Naive thymus-derived CD8-positive, alpha-beta T cell (primary cell): Measurements from ENCODE around the gene XRRA1. TPM values are rescaled to one million over a fixed set of nuclear protein-coding genes. Genes with fewer than 3 reads are reported as not detected.
"Not testable (repeated sequence)": the region's sequence is repeated elsewhere in the genome, so short reads cannot be mapped to it uniquely, and the experiment has no call there.

ENCODE experiments used
- ATAC-seq, 2 donors: fragments of 150-1000 bp; cut with Tn5 transposase in 1 of 2; sonication (Bioruptor Pico), chemical (Tn5 transposase) in 1 of 2; 1 replicate in 1 of 2; 2 replicates in 1 of 2; pipeline ENCODE4 v1.10.0; 2021; ENCODE audit warnings: mild to moderate bottlenecking in 2 of 2, moderate library complexity in 2 of 2
- POLR2A ChIA-PET: fragments of 350-600 bp; sonication (Branson Sonifier 250); formaldehyde crosslinking; loops from one replicate; lab custom pipeline; 2021; ENCODE audit warnings: antibody characterized with exemption; lab: Charles Lee
- DNase-seq, 10 donors: peaks; one replicate each; pipeline versions ENCODE4 v3.0.0 to v3.0.0-alpha.2; 2020 to 2022
- H3K27ac Mint-ChIP-seq, 10 donors: one replicate each; pipeline ENCODE4 v1.8.0; 2020 to 2022; ENCODE audit warnings: mild to moderate bottlenecking in 10 of 10, mixed read lengths in 10 of 10, moderate library complexity in 4 of 10, inconsistent platforms in 1 of 10
- H3K27me3 Mint-ChIP-seq, 5 donors: one replicate each; pipeline ENCODE4 v1.8.0; 2021 to 2022; ENCODE audit warnings: mixed read lengths in 5 of 5
- H3K36me3 Mint-ChIP-seq, 3 donors: one replicate each; pipeline ENCODE4 v1.8.0; 2020 to 2022; ENCODE audit warnings: mixed read lengths in 3 of 3, mild to moderate bottlenecking in 2 of 3, inconsistent platforms in 1 of 3
- H3K4me1 Mint-ChIP-seq, 4 donors: one replicate each; pipeline ENCODE4 v1.8.0; 2021 to 2022; ENCODE audit warnings: mixed read lengths in 4 of 4
- H3K4me3 Mint-ChIP-seq, 10 donors: one replicate each; pipeline ENCODE4 v1.8.0; 2020 to 2022; ENCODE audit warnings: mild to moderate bottlenecking in 10 of 10, mixed read lengths in 10 of 10, moderate library complexity in 6 of 10, inconsistent platforms in 1 of 10
- H3K9me3 Mint-ChIP-seq, 9 donors: one replicate each; pipeline ENCODE4 v1.8.0; 2020 to 2022; ENCODE audit warnings: mixed read lengths in 9 of 9, mild to moderate bottlenecking in 3 of 9, inconsistent platforms in 1 of 9, moderate library complexity in 1 of 9
- polyA plus RNA-seq, 3 donors: library from polyadenylated mRNA; unstranded; fragments of 300-500 nt; fragmentation: Illumina TruSeq; gene quantifications; one replicate each; pipeline ENCODE4 v1.2.3, GENCODE V29; 2021
- total RNA-seq, 8 experiments: library from RNA in 2 of 8; stranded (reverse) in 2 of 8; gene quantifications; one replicate each; pipeline ENCODE4 v1.2.3 and lab custom pipeline; 2021 to 2026

Gene XRRA1
- total RNA-seq, result 10 to 100 TPM; 59.7 to 62.4 TPM
- polyA plus RNA-seq, result 10 to 100 TPM in 2 of 3 donors, 1 to 10 TPM in 1; 7.2 to 14.2 (median 14.0) TPM
- 4.6 to 30.5 (median 15.7) reads per million in 6 experiments for total RNA-seq (lab: John Stamatoyannopoulos, UW)

DNA sequence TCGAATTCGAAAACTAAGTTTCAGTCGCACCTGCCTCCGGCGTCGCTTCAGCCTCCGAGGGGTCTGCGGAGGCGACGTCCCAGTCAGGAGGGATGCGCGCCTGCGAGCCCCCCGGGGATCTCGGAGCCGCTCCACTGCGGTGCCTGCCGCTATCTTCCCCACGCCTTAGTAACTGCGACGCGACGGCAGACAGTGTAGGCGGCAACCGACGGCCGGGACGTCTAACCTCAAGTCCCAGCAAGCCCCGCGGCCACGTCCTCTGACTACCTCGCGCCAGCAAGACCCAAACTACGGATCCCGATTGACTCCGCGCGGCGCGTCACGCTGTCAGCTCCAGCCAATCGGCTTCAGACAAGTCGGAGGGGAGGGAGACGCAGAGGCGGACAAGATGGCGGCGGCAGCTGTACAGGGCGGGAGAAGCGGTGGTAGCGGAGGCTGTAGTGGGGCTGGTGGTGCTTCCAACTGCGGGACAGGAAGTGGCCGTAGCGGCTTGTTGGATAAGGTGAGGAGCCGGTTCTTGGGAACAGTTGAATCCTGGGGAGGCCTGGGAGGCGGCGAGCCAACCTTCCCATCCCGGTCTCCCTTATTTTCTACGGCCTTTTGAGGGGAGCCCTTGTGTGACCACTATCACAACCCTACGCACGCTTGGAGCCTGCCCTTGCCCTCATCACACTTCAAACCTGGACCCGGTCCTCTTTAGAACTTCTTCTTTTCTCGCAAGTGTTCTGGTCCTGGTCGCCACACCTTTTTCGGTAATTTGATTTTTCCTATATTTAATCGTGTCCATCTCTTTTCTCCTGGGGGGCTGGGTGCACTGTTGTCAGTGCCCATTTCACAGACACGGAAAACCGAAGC lies at the start of gene XRRA1, which contains the start of gene SPCS2:
Gene XRRA1, minus strand, starts transcription at position 194 of the 855 bp plus-strand sequence. CDS start 8,213 bp downstream, outside the sequence.
Gene SPCS2, plus strand, starts transcription at position 369 of the 855 bp plus-strand sequence. Its CDS starts 20 bp downstream, at position 389.
- H3K27ac Mint-ChIP-seq, result peak within 1 kb of the TSS; percentile 91 to 99 (median 95)
- POLR2A ChIA-PET, result interaction anchor here (0.8 to 1.7 kb wide), 5 partner anchors 11 to 456 kb away, joined by 3 to 11 read pairs (median 6); partner anchors contain the start of genes LIPT2 and NEU3
- peaks cover 0 to 2% (median 0%) of the 10 kb centered on the region in 5 donors for H3K27me3 Mint-ChIP-seq
- DNase-seq (peak; percentile 92 to 99 (median 97)), ATAC-seq (peak; percentile 96 to 98)
- peak within 1 kb of the TSS; percentile 90 to 100 (median 96) for H3K4me3 Mint-ChIP-seq
- peaks cover 0 to 36% (median 4%) of the 10 kb centered on the region in 3 donors for H3K36me3 Mint-ChIP-seq
- H3K4me1 Mint-ChIP-seq, result peaks cover 29 to 54% (median 53%) of the 10 kb centered on the region in 4 donors
- H3K9me3 Mint-ChIP-seq, result no peaks in the 10 kb centered on the region

DNA sequence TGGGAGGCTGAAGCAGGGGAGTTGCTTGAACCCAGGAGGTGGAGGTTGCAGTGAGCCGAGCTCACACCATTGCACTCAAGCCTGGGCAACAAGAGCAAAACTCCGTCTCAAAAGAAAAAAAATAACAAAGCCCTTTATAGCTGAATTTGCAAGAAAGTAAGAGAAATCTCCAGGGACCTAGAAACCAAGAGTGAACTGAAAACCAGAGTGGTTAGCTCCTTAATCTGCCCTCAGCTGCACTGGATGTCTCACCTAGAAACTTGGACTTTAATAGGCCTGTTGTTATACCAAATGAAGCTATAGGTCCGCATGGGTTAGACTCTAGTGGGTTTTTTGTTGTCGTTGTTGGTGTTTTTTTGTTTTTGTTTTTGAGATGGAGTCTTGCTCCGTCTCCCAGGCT lies 44.0 kb upstream of the XRRA1 start:
- ATAC-seq (no peak), DNase-seq (no peak)
- H3K9me3 Mint-ChIP-seq, result no peaks in the 10 kb centered on the region
- POLR2A ChIA-PET, result no interaction called here
- peaks cover 0 to 31% (median 4%) of the 10 kb centered on the region in 3 donors for H3K36me3 Mint-ChIP-seq
- H3K4me3 Mint-ChIP-seq, result no peak overlapping the region
- no peaks in the 10 kb centered on the region for H3K27me3 Mint-ChIP-seq
- H3K27ac Mint-ChIP-seq, result no peak overlapping the region
- H3K4me1 Mint-ChIP-seq, result peaks cover 16 to 34% (median 30%) of the 10 kb centered on the region in 4 donors

- ATAC-seq (no peak), DNase-seq (no peak)
- Mint-ChIP-seq H3K9me3 (no peaks in the 10 kb centered on the region), H3K27ac (peak overlapping the region in 2 of 10 donors; percentile 9 to 23), H3K4me1 (peaks cover 16 to 34% (median 30%) of the 10 kb centered on the region in 4 donors), H3K4me3 (peak overlapping the region in 4 of 10 donors; percentile 13 to 92 (median 40)), H3K36me3 (peaks cover 0 to 21% (median 0%) of the 10 kb centered on the region in 3 donors), H3K27me3 (no peaks in the 10 kb centered on the region)
- POLR2A ChIA-PET, result no interaction called here
Measured at GRCh38 chr11:74990941-74991340, 42.0 kb upstream of the XRRA1 start.

- H3K9me3 Mint-ChIP-seq, H3K27me3 Mint-ChIP-seq, ATAC-seq, POLR2A ChIA-PET, DNase-seq: not testable (repeated sequence)
- Mint-ChIP-seq H3K36me3 (peaks cover 0 to 14% (median 0%) of the 10 kb centered on the region in 3 donors), H3K4me3 (peak overlapping the region in 8 of 10 donors; percentile 9 to 92 (median 42)), H3K27ac (peak overlapping the region in 6 of 10 donors; percentile 11 to 93 (median 72)), H3K4me1 (peaks cover 16 to 34% (median 30%) of the 10 kb centered on the region in 4 donors)
Measured at GRCh38 chr11:74990150-74990549, 41.3 kb upstream of the XRRA1 start.

DNA sequence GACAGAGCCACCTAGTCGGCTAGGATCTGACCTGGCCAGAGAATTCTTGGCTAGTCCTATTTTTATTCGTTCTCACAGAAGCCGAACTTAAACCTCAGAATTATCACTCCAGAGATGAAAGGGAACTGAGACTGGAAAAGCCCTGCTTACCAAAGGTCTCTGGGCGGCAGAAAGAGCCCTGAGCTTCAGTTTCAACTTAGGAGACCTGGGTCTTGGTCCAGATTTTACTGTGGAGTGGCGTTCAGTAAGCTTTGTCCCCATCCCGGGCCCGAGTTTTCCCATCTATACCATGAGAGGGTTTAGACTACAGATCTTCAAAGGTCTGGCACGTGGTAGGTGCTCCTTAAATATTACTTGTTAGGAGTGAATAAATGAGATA lies 40.4 kb upstream of the XRRA1 start:
- Mint-ChIP-seq H3K27me3 (no peaks in the 10 kb centered on the region), H3K27ac (peak overlapping the region; percentile 77 to 95 (median 88)), H3K4me1 (peaks cover 16 to 34% (median 30%) of the 10 kb centered on the region in 4 donors), H3K9me3 (no peaks in the 10 kb centered on the region), H3K36me3 (peaks cover 0 to 5% (median 0%) of the 10 kb centered on the region in 3 donors), H3K4me3 (peak overlapping the region; percentile 86 to 97 (median 94))
- DNase-seq, result no peak
- peak; percentile 10 to 14 for ATAC-seq
- POLR2A ChIA-PET, result interaction anchor here (0.5 to 1.2 kb wide), 3 partner anchors 38 to 221 kb away, joined by 3 to 6 read pairs (median 3); partner anchors contain the start of genes SPCS2 and XRRA1

DNA sequence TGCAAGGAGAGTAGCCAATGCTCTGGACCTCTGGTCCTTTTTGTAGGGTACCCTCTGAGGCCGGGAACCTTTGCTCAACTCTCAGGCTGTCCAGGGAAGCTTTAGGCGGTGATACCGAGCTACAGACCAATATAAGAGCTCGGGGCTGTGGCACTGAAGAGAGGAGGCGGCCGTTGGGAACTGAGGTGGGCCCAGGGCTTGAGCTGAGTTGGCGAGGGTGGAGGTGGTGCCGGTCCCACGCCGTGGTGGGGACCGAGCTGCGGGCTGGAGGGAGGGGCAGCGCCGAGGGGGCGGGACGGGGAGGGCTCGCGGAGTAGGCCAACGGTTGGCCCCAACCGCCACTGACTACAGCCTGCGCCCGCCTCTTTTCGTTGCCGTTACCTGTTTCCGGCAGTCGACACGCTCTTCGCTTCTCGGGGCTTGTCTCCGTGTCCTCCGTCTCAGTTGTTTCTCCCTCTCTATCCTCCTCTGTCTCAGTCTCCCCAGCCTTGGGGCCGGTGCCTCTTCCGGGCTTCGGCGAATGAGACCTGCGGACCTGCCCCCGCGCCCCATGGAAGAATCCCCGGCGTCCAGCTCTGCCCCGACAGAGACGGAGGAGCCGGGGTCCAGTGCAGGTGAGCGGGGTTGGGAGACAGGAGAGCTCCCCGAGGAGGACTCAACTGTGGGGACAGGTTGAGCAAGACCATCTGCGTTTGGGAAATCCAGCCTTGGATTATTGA lies 39.8 kb upstream of the XRRA1 start, which contains the start of gene NEU3:
Gene NEU3, plus strand, starts transcription at position 393 of the 719 bp plus-strand sequence. Its CDS starts 128 bp downstream, at position 521.
- Mint-ChIP-seq H3K4me3 (peak within 1 kb of the TSS; percentile 86 to 97 (median 94)), H3K9me3 (no peaks in the 10 kb centered on the region), H3K4me1 (peaks cover 16 to 34% (median 30%) of the 10 kb centered on the region in 4 donors), H3K36me3 (peaks cover 0 to under 1% (median 0%) of the 10 kb centered on the region in 3 donors), H3K27me3 (no peaks in the 10 kb centered on the region), H3K27ac (peak within 1 kb of the TSS; percentile 77 to 95 (median 88))
- DNase-seq, result peak; percentile 69 to 89 (median 80)
- POLR2A ChIA-PET, result interaction anchor here (1.0 to 1.5 kb wide), 4 partner anchors 36 to 152 kb away, joined by 3 to 6 read pairs (median 4); partner anchors contain the start of genes SPCS2 and XRRA1
- ATAC-seq, result peak; percentile 96

- DNase-seq, result no peak
- no peak for ATAC-seq
- Mint-ChIP-seq H3K27me3 (no peaks in the 10 kb centered on the region), H3K4me1 (peaks cover 5 to 9% (median 8%) of the 10 kb centered on the region in 4 donors), H3K36me3 (peaks cover 0 to 9% (median 7%) of the 10 kb centered on the region in 3 donors), H3K27ac (peak overlapping the region in 1 of 10 donors; percentile 35), H3K4me3 (no peak overlapping the region), H3K9me3 (no peaks in the 10 kb centered on the region)
- POLR2A ChIA-PET, result no interaction called here
Measured at GRCh38 chr11:74984730-74985129, 35.8 kb upstream of the XRRA1 start.

- no peaks in the 10 kb centered on the region for H3K9me3 Mint-ChIP-seq
- no peaks in the 10 kb centered on the region for H3K27me3 Mint-ChIP-seq
- H3K36me3 Mint-ChIP-seq, result peaks cover 0 to 13% (median 9%) of the 10 kb centered on the region in 3 donors
- H3K4me3 Mint-ChIP-seq, result no peak overlapping the region
- H3K4me1 Mint-ChIP-seq, result peaks cover 0 to 2% (median 1%) of the 10 kb centered on the region in 4 donors
- H3K27ac Mint-ChIP-seq, result no peak overlapping the region
- DNase-seq (no peak), ATAC-seq (no peak)
- POLR2A ChIA-PET, result no interaction called here
Measured at GRCh38 chr11:74984070-74984469, 35.2 kb upstream of the XRRA1 start.

GRCh38 chr11:74981888-74982287 lies 33.0 kb upstream of the XRRA1 start:
- POLR2A ChIA-PET, result no interaction called here
- no peaks in the 10 kb centered on the region for H3K9me3 Mint-ChIP-seq
- peak overlapping the region in 1 of 10 donors; percentile 45 for H3K27ac Mint-ChIP-seq

GRCh38 chr11:74980634-74981033 lies 31.7 kb upstream of the XRRA1 start:
- H3K4me1 Mint-ChIP-seq, result no peaks in the 10 kb centered on the region

More at GRCh38 chr11:74981888-74982287, 33.0 kb upstream of the XRRA1 start:
- Mint-ChIP-seq H3K4me1 (no peaks in the 10 kb centered on the region), H3K36me3 (peaks cover 0 to 27% (median 17%) of the 10 kb centered on the region in 3 donors), H3K4me3 (no peak overlapping the region), H3K27me3 (no peaks in the 10 kb centered on the region)
- DNase-seq (no peak), ATAC-seq (no peak)

GRCh38 chr11:74978041-74978440 lies 29.1 kb upstream of the XRRA1 start:
- peaks cover 0 to 65% (median 36%) of the 10 kb centered on the region in 3 donors for H3K36me3 Mint-ChIP-seq
- POLR2A ChIA-PET, result no interaction called here
- DNase-seq (no peak), ATAC-seq (no peak)
- H3K4me1 Mint-ChIP-seq, result peaks cover 0 to 12% (median 0%) of the 10 kb centered on the region in 4 donors
- no peak overlapping the region for H3K27ac Mint-ChIP-seq
- no peaks in the 10 kb centered on the region for H3K9me3 Mint-ChIP-seq
- H3K27me3 Mint-ChIP-seq, result no peaks in the 10 kb centered on the region
- no peak overlapping the region for H3K4me3 Mint-ChIP-seq

More at GRCh38 chr11:74980634-74981033, 31.7 kb upstream of the XRRA1 start:
- no peak for ATAC-seq
- Mint-ChIP-seq H3K9me3 (no peaks in the 10 kb centered on the region), H3K36me3 (peaks cover 0 to 39% (median 23%) of the 10 kb centered on the region in 3 donors), H3K27ac (peak overlapping the region in 2 of 10 donors; percentile 11 to 18), H3K4me3 (no peak overlapping the region), H3K27me3 (no peaks in the 10 kb centered on the region)
- POLR2A ChIA-PET, result no interaction called here
- DNase-seq, result no peak
